GM12878 (cell line): Measurements from ENCODE around the gene DSPP.

Experiments used
- SP1 ChIP-seq: IDR thresholded peaks from one replicate; pipeline ENCODE4 v1.6.1; 2011; ENCODE audit warnings: low read depth, low read length
- TF ChIP-seq, protein P1 (sequence below): fragments of 450-650 bp; formaldehyde crosslinking; IDR thresholded peaks from 2 replicates; pipeline ENCODE4 v1.4.0; 2020; ENCODE audit warnings: mild to moderate bottlenecking, moderate library complexity
- TF ChIP-seq, protein P2 (sequence below), 3 experiments: IDR thresholded peaks in 2 of 3; conservative IDR thresholded peaks in 1 of 3; 2 replicates each; pipeline ENCODE4 v1.5.1; 2011; ENCODE audit warnings: low read depth in 3 of 3, low read length in 3 of 3, mild to moderate bottlenecking in 3 of 3, control low read depth in 2 of 3, moderate library complexity in 2 of 3, inconsistent platforms in 1 of 3, mixed read lengths in 1 of 3; ENCODE audit not compliant: control insufficient read depth in 2 of 3, insufficient read depth in 1 of 3; ENCODE audit errors: extremely low read depth in 1 of 3

DNA sequence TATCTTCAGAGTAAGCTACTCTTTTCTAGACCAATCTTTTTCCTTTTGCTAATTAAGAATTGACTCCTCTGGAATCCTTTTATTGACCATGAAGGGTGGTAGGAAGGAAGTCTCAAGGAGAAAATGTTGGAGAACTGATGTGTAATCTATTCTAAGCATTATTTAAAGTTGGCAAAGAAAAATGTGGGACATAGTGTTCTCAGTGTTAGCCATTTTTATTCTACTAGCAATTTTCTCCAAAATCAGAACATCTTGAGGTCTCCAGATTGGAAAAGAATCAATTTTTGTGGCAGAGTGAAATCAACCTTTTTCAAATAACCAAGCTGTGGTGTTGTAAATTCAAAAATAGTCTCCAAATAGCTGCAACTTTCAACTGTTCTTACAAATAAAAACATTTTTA, 23.3 kb downstream of the DSPP start:
- TF ChIP-seq, protein P1, sequence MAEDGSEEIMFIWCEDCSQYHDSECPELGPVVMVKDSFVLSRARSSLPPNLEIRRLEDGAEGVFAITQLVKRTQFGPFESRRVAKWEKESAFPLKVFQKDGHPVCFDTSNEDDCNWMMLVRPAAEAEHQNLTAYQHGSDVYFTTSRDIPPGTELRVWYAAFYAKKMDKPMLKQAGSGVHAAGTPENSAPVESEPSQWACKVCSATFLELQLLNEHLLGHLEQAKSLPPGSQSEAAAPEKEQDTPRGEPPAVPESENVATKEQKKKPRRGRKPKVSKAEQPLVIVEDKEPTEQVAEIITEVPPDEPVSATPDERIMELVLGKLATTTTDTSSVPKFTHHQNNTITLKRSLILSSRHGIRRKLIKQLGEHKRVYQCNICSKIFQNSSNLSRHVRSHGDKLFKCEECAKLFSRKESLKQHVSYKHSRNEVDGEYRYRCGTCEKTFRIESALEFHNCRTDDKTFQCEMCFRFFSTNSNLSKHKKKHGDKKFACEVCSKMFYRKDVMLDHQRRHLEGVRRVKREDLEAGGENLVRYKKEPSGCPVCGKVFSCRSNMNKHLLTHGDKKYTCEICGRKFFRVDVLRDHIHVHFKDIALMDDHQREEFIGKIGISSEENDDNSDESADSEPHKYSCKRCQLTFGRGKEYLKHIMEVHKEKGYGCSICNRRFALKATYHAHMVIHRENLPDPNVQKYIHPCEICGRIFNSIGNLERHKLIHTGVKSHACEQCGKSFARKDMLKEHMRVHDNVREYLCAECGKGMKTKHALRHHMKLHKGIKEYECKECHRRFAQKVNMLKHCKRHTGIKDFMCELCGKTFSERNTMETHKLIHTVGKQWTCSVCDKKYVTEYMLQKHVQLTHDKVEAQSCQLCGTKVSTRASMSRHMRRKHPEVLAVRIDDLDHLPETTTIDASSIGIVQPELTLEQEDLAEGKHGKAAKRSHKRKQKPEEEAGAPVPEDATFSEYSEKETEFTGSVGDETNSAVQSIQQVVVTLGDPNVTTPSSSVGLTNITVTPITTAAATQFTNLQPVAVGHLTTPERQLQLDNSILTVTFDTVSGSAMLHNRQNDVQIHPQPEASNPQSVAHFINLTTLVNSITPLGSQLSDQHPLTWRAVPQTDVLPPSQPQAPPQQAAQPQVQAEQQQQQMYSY (CRISPR knock-in tag) = no peak
- TF ChIP-seq, protein P2, sequence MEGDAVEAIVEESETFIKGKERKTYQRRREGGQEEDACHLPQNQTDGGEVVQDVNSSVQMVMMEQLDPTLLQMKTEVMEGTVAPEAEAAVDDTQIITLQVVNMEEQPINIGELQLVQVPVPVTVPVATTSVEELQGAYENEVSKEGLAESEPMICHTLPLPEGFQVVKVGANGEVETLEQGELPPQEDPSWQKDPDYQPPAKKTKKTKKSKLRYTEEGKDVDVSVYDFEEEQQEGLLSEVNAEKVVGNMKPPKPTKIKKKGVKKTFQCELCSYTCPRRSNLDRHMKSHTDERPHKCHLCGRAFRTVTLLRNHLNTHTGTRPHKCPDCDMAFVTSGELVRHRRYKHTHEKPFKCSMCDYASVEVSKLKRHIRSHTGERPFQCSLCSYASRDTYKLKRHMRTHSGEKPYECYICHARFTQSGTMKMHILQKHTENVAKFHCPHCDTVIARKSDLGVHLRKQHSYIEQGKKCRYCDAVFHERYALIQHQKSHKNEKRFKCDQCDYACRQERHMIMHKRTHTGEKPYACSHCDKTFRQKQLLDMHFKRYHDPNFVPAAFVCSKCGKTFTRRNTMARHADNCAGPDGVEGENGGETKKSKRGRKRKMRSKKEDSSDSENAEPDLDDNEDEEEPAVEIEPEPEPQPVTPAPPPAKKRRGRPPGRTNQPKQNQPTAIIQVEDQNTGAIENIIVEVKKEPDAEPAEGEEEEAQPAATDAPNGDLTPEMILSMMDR (IDR thresholded peaks at IDR 0.05 in 2 of 3, conservative IDR thresholded peaks at IDR 0.05 in 1 of 3; ENCODE audit: control insufficient read depth in 2 of 3, extremely low read depth in 1 of 3, insufficient read depth in 1 of 3, low read depth in 3 of 3, low read length in 3 of 3) = no peak
- TF ChIP-seq SP1 = no peak
